GM12874 (cell line): ENCODE results near the gene MFSD1.

Experiments used
- TF ChIP-seq, protein P1 (sequence below): IDR thresholded peaks from 2 replicates; pipeline ENCODE4 v1.5.1; 2011; ENCODE audit warnings: low read depth, mild to moderate bottlenecking, control low read depth, low read length, moderate library complexity; ENCODE audit not compliant: insufficient read depth

Gene MFSD1

GRCh38 chr3:158802409-158803268, 785 bp downstream of the MFSD1 start:
- TF ChIP-seq, protein P1, sequence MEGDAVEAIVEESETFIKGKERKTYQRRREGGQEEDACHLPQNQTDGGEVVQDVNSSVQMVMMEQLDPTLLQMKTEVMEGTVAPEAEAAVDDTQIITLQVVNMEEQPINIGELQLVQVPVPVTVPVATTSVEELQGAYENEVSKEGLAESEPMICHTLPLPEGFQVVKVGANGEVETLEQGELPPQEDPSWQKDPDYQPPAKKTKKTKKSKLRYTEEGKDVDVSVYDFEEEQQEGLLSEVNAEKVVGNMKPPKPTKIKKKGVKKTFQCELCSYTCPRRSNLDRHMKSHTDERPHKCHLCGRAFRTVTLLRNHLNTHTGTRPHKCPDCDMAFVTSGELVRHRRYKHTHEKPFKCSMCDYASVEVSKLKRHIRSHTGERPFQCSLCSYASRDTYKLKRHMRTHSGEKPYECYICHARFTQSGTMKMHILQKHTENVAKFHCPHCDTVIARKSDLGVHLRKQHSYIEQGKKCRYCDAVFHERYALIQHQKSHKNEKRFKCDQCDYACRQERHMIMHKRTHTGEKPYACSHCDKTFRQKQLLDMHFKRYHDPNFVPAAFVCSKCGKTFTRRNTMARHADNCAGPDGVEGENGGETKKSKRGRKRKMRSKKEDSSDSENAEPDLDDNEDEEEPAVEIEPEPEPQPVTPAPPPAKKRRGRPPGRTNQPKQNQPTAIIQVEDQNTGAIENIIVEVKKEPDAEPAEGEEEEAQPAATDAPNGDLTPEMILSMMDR = no peak

DNA sequence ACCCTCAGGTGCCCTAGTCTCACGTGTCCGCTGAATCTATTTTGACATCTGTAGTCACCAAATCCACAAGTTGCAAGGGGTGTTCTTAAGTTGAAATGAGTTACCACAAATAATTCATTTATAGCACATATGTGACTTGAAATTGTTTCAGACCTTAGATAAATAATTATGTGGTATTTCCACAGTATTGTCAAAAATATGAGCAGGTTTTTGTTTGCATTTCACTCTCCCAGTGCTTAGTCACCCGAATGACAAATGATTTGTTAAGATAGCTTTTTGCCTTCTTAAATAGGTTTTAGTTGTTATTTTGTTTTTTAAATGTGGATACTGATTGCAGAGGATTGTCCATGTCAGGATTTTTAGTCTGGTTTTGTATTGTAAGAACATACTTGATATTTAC, 2.6 kb downstream of the MFSD1 start:
- TF ChIP-seq, protein P1 = no peak

DNA sequence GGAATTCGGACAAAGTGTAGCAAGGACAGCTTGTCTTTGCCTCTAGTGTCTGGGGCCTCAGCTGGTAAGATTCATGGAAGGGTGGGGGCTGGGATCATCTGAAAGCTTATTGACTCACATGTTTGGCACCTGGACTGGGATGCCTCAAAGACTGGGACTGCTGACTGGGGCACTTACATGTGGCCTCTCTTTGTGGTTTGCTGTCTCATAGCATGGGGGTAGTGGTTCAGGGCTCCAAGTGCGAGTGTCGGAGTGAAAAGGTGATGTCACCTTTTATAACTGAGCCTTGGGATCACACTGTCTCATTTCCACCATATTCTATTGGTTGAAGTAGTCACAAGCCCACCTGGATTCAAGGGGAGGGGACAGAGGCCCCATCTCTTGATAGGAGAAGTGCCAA, 6.8 kb downstream of the MFSD1 start:
- TF ChIP-seq, protein P1 = no peak

DNA sequence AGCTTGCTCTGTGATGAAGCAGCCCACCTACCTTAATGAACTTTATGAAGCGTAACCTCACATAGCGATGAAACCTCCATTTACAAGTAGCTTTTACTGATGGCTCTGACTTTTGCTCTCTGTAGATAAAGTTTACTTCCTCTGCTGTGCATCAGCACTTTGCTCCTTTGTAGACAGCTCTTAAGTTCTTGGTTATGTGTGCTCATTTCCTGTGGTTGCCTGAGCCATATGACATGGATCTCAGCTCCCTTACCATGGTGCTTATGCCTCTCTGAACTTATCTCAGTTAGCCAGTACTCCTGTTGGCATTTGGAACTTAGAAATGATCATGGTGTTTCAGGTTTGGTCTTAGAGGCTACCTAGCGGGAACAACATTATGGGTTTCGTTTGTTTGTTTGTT, 7.8 kb downstream of the MFSD1 start:
- TF ChIP-seq, protein P1 = no peak

DNA sequence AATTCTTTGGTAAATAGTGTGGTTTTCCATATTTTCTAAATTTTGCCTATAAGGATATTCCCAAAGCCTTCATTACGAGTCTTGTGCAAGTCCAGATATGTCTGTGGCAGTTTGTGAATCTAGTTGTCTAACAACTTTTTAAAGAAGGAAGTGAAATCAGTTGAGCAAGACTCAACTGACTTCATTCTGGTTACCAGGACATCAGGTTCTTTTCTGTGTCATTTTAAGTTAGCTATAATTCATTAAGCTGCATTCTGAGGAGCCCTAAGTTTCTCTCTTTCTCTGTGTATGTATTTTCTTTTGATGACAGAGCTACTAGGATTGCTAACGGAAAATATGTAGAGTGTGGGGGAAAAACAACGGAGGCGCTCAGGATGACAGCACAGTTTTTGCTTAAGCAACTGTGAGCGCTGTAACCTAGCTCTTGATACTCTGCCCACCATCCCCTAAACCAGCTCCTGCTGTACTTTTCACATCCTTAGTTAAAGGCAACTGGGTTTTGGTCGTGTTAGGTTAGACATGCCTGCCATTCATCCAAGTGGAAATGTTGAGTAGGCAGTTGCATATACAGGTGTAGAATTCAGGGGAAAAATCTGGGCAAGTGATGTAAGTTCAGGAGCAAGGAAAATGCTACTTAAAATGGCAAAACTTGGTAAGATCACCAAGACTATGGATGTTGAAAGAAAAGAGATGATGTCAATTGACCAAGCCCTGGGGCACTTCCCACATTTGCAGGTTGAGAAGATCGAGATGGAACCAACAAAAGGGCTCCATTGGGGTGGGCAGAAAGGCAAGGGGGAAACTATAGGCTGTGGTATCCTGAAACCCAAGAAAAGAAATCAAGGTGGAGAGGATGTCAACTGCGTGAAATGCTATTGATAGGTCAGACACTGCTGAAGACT, 9.2 kb downstream of the MFSD1 start:
- TF ChIP-seq, protein P1 = no peak

DNA sequence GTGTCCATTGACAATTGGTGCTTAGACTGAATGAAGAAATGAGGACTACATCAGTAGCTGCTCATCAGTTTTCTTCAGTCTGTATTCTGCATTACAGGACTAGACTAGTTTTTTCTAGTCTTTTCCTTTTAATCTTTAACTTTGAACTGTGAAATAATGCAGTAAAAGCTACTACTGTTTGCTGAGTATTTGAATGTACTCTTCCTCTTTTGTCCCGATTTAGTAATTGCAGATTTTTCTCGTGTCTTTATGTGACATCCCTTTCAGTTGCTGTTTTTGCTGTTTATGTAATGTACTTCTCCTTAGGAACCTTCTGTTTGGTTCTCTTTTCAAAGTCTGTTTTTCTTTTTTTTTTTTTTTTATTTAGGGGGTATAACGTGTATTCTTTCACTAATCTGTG, 17.4 kb downstream of the MFSD1 start:
- TF ChIP-seq, protein P1 = no peak

- TF ChIP-seq, protein P1 = no peak
These were observed 18.7 kb downstream of the MFSD1 start for GRCh38 chr3:158820521-158820920.
